Transverse colon (tissue), 4 donors: Measurements from ENCODE around the gene NHS. TPM values are rescaled to one million over a fixed set of nuclear protein-coding genes. Genes with fewer than 3 reads are reported as not detected.

Experiments used
- DNase-seq: peaks from one replicate; pipeline ENCODE4 v3.0.0-alpha.2; 2019
- H3K27ac ChIP-seq, 4 donors: fragments of 200-600 bp; sonication (generic); 2 replicates each; pipeline ENCODE4 v1.5.1; 2016 to 2018; ENCODE audit warnings: inconsistent platforms in 4 of 4
- H3K27me3 ChIP-seq: fragments of 200-600 bp; sonication (generic); 2 replicates; pipeline ENCODE4 v1.5.1; 2017; ENCODE audit warnings: inconsistent platforms
- H3K36me3 ChIP-seq, 4 donors: fragments of 200-600 bp; sonication (generic); 2 replicates each; pipeline ENCODE4 v1.5.1; 2017 to 2019; ENCODE audit warnings: inconsistent platforms in 4 of 4
- H3K4me1 ChIP-seq, 4 donors: fragments of 200-600 bp; sonication (generic); 2 replicates each; pipeline ENCODE4 v1.5.1; 2017 to 2020; ENCODE audit warnings: inconsistent platforms in 4 of 4
- H3K4me3 ChIP-seq, 4 donors: fragments of 200-600 bp; sonication (generic); 1 replicate in 1 of 4; 2 replicates in 3 of 4; pipeline versions ENCODE4 v1.5.1 to v1.6.1; 2017 to 2019; ENCODE audit warnings: inconsistent platforms in 4 of 4
- H3K9me3 ChIP-seq, 2 donors: fragments of 200-600 bp; sonication (generic); 2 replicates each; pipeline ENCODE4 v1.5.1; 2017 to 2019; ENCODE audit warnings: inconsistent platforms in 2 of 2
- EP300 ChIP-seq: sonication (generic); formaldehyde crosslinking; IDR thresholded peaks from one replicate; pipeline ENCODE4 v1.6.1; 2017; ENCODE audit warnings: antibody characterized with exemption, low read depth
- POLR2A ChIP-seq: fragments of 450-650 bp; IDR thresholded peaks from one replicate; pipeline ENCODE4 v1.6.1; 2016; ENCODE audit warnings: antibody characterized with exemption, mild to moderate bottlenecking, moderate library complexity
- POLR2AphosphoS5 ChIP-seq, 3 donors: sonication (generic); formaldehyde crosslinking; IDR thresholded peaks; one replicate each; pipeline ENCODE4 v1.6.1; 2016; ENCODE audit warnings: antibody characterized with exemption in 3 of 3
- WGBS, 2 donors: methylation state at CpG; one replicate each; pipeline ENCODE4 v1.1.5; 2018; ENCODE audit warnings: low coverage in 1 of 2; 5-methylcytosine and 5-hydroxymethylcytosine counted together
- in situ Hi-C, 4 donors: fragments of 200-750 bp; cut with MboI; loops; one replicate each; pipeline versions ENCODE4 v1.15.0 to v1.15.1; 2017; ENCODE audit warnings: low sequenced_read_pairs in 3 of 4, low pct_ligation_motif_present in 1 of 4, low pct_unique_long_range_greater_than_20kb in 1 of 4
- intact Hi-C: fragments of 100-400 bp; cut with DNase I; formaldehyde crosslinking; loops from one replicate; pipeline ENCODE4 v1.15.1; 2023; ENCODE audit warnings: low total_unique reads
- total RNA-seq, 4 donors: library from RNA; depleted of rRNA; stranded (reverse); fragments of >200 nt; gene quantifications; one replicate each; pipeline ENCODE4 v1.1.0, GENCODE V29; 2016
- TF ChIP-seq, protein P1 (sequence below), 5 experiments: fragments of 200-600 bp in 3 of 5; fragments of 450-650 bp in 2 of 5; sonication (generic) in 3 of 5; IDR thresholded peaks; 1 replicate in 2 of 5; 2 replicates in 3 of 5; pipeline ENCODE4 v1.5.1; 2016 to 2017; ENCODE audit warnings: antibody characterized with exemption in 5 of 5, inconsistent platforms in 3 of 5, mild to moderate bottlenecking in 2 of 5, moderate library complexity in 1 of 5

Gene NHS
- total RNA-seq, 4 donors from 2014 or later, result 1.2 to 10.7 (median 5.0) TPM

DNA sequence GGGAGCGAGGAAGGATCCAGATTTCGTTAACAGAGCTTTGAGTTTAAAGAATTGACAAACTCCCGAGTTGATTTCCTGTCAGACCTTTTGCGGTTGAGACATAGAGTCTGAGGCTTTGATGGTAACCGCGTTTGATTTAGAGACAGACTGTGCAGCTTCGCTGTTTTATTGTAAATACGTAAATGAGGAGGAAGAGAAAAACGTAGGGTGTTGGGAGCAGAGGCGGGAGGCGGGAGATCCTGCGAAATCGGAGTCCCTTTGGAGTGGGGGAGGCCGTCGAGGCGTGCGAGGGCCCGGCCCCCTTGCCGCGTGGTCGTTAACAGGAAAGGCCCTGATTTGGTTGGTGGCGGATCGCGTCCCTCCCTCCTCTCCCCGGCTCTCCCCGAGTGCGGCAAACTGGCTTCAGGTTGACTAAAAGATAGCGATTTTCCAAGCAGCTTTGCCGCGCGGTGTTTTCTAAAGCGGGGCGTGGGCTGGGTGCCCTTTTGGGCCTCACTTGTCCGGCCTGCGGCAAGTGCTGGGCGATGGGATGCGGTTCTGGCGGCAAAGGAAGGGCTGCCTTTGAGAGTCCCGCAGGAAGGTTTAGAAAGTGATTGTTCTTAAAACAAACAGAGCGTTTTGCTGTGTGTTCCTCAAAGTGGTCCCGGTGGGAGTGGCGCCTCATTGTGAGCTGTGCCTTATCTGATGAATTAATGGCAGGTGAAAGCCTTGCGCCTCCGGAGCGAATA is 363.1 kb downstream of the NHS start:
- peak overlapping the region; percentile 91 to 96 (median 93) for H3K27ac ChIP-seq
- peaks cover 0 to 4% (median 3%) of the 10 kb centered on the region in 4 donors for H3K4me1 ChIP-seq
- DNase-seq, result peak; percentile 50
- H3K36me3 ChIP-seq, result no peaks in the 10 kb centered on the region
- H3K9me3 ChIP-seq, result no peaks in the 10 kb centered on the region
- no peak for TF ChIP-seq EP300
- TF ChIP-seq, protein P1, sequence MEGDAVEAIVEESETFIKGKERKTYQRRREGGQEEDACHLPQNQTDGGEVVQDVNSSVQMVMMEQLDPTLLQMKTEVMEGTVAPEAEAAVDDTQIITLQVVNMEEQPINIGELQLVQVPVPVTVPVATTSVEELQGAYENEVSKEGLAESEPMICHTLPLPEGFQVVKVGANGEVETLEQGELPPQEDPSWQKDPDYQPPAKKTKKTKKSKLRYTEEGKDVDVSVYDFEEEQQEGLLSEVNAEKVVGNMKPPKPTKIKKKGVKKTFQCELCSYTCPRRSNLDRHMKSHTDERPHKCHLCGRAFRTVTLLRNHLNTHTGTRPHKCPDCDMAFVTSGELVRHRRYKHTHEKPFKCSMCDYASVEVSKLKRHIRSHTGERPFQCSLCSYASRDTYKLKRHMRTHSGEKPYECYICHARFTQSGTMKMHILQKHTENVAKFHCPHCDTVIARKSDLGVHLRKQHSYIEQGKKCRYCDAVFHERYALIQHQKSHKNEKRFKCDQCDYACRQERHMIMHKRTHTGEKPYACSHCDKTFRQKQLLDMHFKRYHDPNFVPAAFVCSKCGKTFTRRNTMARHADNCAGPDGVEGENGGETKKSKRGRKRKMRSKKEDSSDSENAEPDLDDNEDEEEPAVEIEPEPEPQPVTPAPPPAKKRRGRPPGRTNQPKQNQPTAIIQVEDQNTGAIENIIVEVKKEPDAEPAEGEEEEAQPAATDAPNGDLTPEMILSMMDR (IDR thresholded peaks at IDR 0.05), result no peak
- H3K4me3 ChIP-seq, result peak overlapping the region; percentile 42 to 68 (median 54)
- intact Hi-C loops (no loop called here), in situ Hi-C loops (loop anchor here in 1 of 4 donors (25.0 kb wide), 1 partner anchor 1599 kb away; the partner anchor contains the start of gene PDHA1)
- no peaks in the 10 kb centered on the region for H3K27me3 ChIP-seq
- 52% methylated on average over 45 of the region's 45 CpGs; no CpG with 5 or more reads in 1 of the 2 donors for WGBS, 2 donors

DNA sequence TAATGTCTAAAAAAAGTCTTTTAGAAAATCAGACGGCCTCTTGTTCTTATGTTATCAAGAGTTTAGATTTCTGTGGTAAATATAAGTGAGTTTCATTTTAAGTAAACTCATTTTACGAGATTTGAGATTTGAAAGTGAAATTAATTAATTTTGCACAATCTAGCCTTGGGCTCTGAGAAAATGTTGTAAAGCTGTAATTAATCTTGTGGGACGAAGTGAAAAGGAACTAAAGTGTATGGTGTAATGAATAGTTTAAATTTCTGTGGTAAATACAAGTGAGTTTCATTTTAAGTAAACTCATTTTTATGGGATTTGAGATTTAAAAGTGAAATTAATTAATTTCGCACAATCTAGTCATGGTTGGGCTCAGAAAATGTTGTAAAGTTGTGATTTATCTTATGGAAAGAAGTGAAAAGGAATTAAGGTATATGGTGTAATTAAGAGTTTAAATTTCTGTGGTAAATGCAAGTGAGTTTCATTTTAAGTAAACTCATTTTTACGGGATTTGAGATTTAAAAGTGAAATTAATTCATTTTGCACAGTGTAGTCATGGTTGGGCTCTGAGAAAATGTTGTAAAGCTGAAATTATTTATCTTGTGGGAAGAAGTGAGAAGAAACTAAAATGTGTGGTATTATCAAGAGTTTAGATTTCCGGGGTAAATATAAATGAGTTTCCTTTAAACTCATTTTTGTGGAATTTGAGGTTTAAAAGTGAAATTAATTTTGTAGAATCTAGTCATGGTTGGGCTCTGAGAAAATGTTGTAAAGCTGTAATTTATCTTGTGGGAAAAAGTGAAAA is 363.9 kb downstream of the NHS start:
- WGBS, 2 donors, result 33 to 37% methylated on average over 3 to 6 of the region's 6 CpGs
- no peak for TF ChIP-seq POLR2A
- no peak for TF ChIP-seq POLR2AphosphoS5 (IDR thresholded peaks at IDR 0.05)
- TF ChIP-seq, protein P1 (IDR thresholded peaks at IDR 0.05), result no peak
- TF ChIP-seq EP300, result no peak
- Histone ChIP-seq H3K36me3 (no peaks in the 10 kb centered on the region), H3K4me1 (peaks cover 0 to 4% (median 3%) of the 10 kb centered on the region in 4 donors), H3K27me3 (no peaks in the 10 kb centered on the region), H3K27ac (peak overlapping the region; percentile 91 to 96 (median 93)), H3K9me3 (no peaks in the 10 kb centered on the region), H3K4me3 (peak overlapping the region; percentile 16 to 68 (median 54))
- in situ Hi-C loops (loop anchor here in 1 of 4 donors (25.0 kb wide), 1 partner anchor 1598 kb away; the partner anchor contains the start of gene PDHA1), intact Hi-C loops (no loop called here)
- DNase-seq, result no peak

DNA sequence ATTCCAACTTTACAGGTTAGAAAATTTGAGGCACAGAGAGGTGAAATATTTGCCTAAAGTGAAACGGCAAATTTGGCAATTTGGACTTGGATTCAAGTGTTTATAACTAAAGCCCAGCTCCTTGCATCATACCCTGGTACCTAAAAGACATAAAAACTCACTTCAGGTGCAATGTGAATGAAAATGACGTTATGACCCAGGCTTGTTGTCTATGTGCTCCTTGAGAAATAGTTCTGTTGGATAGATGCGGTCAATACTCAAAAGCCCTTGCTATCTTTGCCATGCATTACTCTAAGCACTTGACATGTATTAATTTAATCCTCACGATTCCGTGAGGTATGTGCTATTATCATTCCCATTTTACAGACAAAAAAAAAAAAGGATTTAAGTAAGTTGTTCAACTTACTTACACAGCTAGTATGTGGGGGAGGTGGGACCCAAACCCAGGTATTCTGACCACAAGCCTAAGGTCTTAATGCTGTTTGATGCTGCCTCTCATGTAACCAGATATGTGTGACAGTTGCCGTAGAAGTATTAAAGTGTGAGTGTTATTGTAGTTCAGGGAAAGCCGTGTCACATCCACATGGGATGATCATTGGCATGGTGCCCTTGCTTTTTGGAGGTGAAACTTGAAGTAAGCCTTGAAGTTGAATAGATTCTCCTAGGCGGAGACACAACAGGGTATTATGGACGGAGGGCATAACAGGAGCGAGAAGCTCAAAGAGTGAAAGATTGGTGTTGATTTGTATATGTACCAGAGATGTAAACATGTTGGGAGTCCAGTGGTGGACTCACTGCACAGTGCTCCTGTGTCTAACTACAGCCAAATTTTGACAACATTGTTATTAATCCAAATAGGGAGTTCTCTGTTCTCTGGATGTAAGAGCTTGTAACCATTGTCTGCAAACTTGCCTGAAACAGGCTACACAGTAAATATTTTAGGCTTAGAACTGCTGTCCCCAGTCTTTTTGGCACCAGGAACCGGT is 365.4 kb downstream of the NHS start:
- H3K4me1 ChIP-seq, result peaks cover 0 to 4% (median 3%) of the 10 kb centered on the region in 4 donors
- peak overlapping the region in 3 of 4 donors; percentile 7 to 29 (median 28) for H3K27ac ChIP-seq
- intact Hi-C loops, result no loop called here
- in situ Hi-C loops, result loop anchor here in 1 of 4 donors (25.0 kb wide), 1 partner anchor 1597 kb away; the partner anchor contains the start of gene PDHA1
- H3K9me3 ChIP-seq, result no peaks in the 10 kb centered on the region
- 54 to 62% methylated on average over 4 to 11 of the region's 11 CpGs for WGBS, 2 donors
- TF ChIP-seq POLR2AphosphoS5 (IDR thresholded peaks at IDR 0.05), result no peak
- TF ChIP-seq, protein P1 (IDR thresholded peaks at IDR 0.05), result no peak
- no peak for TF ChIP-seq EP300
- DNase-seq, result no peak
- no peak overlapping the region for H3K4me3 ChIP-seq
- no peaks in the 10 kb centered on the region for H3K36me3 ChIP-seq
- no peaks in the 10 kb centered on the region for H3K27me3 ChIP-seq
